Mesodermal cell (in vitro differentiated cells): ENCODE results near the gene LRMDA.

ENCODE experiments used
- H3K27ac ChIP-seq: 2 replicates; pipeline ENCODE4 v1.7.0; 2013; ENCODE audit warnings: mild to moderate bottlenecking, low read depth, low read length, moderate library complexity; ENCODE audit not compliant: severe bottlenecking
- H3K36me3 ChIP-seq: 2 replicates; pipeline ENCODE4 v1.7.1; 2013; ENCODE audit warnings: mild to moderate bottlenecking, low read length, moderate library complexity; ENCODE audit not compliant: control insufficient read depth, insufficient read depth
- H3K4me1 ChIP-seq: one replicate; pipeline ENCODE4 v1.7.1; 2013; ENCODE audit warnings: mild to moderate bottlenecking, low read length; ENCODE audit not compliant: insufficient read depth, control insufficient read depth, poor library complexity, severe bottlenecking
- H3K4me3 ChIP-seq: 2 replicates; pipeline ENCODE4 v1.7.0; 2013; ENCODE audit warnings: low read length, control low read depth, mild to moderate bottlenecking; ENCODE audit not compliant: insufficient read depth, poor library complexity, severe bottlenecking; ENCODE audit errors: extremely low read depth
- H3K9me3 ChIP-seq: 2 replicates; pipeline ENCODE4 v1.7.1; 2013; ENCODE audit warnings: mild to moderate bottlenecking, low read length, moderate library complexity; ENCODE audit not compliant: control insufficient read depth
- WGBS, 2 experiments: methylation state at CpG; one replicate each; pipeline ENCODE4 v1.1.5; 2013; ENCODE audit warnings: missing lambda C conversion rate in 2 of 2; ENCODE audit not compliant: insufficient coverage in 2 of 2; 5-methylcytosine and 5-hydroxymethylcytosine counted together

The LRMDA gene

DNA sequence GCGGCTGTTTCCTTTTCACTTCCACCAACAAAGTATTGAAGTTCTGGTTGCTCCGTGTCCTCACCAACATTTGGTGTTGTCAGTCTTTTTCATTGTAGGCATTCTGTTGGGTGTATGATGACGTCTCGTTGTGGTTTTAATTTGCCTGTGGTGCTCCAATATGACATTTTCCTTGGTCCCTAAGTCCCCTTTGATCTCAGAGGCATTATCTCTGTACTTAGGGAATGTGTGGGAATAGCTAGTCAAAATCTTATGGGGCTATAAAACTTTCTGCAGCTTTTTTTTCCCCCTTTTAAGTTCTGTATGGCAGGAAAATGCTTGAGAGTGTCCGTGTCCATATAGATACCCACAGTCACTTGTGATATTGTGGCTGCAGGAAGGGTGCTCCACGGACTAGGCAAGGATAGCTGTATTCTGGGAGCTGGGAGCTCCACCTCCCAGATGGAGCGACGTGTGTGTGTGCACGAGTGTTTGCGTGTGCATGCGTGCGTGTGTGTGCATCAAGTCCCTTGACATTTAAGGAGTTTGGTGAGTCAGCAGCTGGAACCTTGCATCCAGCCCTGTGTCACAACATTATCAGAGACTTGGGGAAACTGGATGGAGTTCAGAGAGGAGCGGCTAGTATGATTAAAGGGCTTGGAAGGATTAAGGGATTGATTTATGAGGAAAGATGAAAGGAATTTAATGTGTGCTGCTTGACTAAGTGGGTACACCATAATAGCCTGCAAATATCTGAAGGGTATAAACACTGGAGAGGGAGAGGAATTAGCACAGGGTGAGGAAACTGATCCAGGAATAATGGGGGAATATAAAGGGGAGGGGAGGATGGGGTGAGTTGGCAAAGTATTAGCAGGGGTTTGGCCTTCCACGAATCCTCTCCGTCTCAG, 66.8 kb downstream of the LRMDA start:
- H3K27ac ChIP-seq = no peak overlapping the region
- no peaks in the 10 kb centered on the region for H3K9me3 ChIP-seq
- H3K36me3 ChIP-seq = no peaks in the 10 kb centered on the region
- no peaks in the 10 kb centered on the region for H3K4me1 ChIP-seq
- 91 to 93% methylated on average over 9 to 12 of the region's 15 CpGs for WGBS, 2 experiments
- H3K4me3 ChIP-seq = no peak overlapping the region

DNA sequence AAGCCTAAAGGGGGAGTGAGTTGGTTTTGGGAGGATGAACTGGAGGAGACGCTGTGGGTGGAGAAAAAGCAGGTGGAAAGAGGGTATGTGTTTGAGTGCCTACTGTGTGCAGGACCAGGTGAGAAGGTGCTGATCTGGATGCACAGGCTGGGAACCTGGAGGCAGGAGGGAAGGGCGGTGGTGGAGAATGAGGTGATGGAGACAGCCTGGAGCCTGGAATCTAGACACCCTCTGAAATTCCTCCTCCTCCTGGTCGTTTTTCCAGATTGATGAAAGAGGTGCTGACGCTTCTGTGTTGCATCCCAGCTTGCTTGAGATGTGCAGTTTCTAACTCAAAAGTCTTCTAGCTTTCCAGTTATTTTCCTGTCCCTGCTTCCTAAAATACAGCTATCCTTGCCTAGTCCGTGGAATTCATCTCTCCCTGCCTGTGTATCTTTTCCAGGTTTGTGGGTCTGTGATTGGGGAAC, 67.5 kb downstream of the LRMDA start:
- no peak overlapping the region for H3K27ac ChIP-seq
- 79 to 91% methylated on average over 2 to 4 of the region's 5 CpGs for WGBS, 2 experiments
- no peaks in the 10 kb centered on the region for H3K9me3 ChIP-seq
- no peaks in the 10 kb centered on the region for H3K36me3 ChIP-seq
- H3K4me1 ChIP-seq = no peaks in the 10 kb centered on the region
- H3K4me3 ChIP-seq = no peak overlapping the region

DNA sequence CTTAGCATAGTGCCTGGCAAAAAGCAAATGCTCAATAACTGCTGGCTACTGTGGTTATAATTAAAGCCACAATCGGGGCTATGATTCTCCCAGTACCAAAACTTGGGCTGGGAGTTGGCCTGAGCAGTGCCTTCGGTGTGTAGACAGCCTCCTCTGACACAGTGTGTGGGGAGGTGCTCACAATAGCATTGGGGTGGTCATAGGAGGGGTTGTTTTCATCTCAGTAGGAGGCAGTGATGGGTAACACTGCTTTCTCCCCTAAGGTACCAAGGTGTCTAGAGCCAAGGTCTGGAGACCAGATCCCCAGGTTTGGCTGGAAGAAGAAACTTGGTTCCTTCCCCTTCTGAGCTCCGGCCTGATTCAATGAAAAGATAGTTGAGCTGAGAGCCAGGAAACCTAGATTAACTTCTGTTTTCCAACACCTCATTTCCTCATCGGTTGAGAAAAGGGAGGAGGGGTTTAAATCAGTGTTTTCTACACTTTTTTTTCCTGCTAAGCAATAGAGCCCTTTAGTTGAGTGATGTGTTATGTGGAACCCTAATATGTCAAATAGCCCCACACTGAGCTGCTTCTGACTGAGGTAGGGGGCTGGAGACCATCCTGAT, 68.2 kb downstream of the LRMDA start:
- H3K27ac ChIP-seq = no peak overlapping the region
- 88 to 100% methylated on average over 1 to 2 of the region's 4 CpGs for WGBS, 2 experiments
- H3K36me3 ChIP-seq = no peaks in the 10 kb centered on the region
- H3K9me3 ChIP-seq = no peaks in the 10 kb centered on the region
- H3K4me1 ChIP-seq = no peaks in the 10 kb centered on the region
- no peak overlapping the region for H3K4me3 ChIP-seq

- H3K4me1 ChIP-seq = no peaks in the 10 kb centered on the region
- no peaks in the 10 kb centered on the region for H3K9me3 ChIP-seq
- H3K27ac ChIP-seq = no peak overlapping the region
- H3K4me3 ChIP-seq = no peak overlapping the region
- no peaks in the 10 kb centered on the region for H3K36me3 ChIP-seq
- WGBS, 2 experiments = 89 to 91% methylated on average over 2 to 3 of the region's 3 CpGs
Observed at GRCh38 chr10:75502389-75502788, 71.0 kb downstream of the LRMDA start.

DNA sequence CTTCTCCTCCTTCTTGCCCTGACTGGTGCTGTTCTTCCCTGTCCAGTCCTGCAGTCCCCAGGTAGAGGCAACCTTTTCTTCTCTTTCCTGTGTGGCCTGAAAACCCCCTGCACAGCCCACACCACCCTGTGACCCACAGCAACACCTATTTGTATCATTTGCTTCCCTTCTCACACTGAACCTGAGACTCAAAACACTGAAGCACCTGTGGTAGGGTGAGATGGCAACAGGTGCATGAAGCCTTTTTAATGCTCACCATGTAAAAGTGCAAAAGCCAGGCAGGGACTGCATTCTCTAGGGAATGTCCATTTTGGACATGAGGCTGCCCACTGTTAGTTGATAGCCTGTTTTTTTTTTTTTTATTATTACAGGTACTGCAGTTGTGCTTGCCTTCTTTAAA, 71.4 kb downstream of the LRMDA start:
- Histone ChIP-seq H3K9me3 (no peaks in the 10 kb centered on the region), H3K4me1 (no peaks in the 10 kb centered on the region), H3K27ac (no peak overlapping the region), H3K4me3 (no peak overlapping the region), H3K36me3 (no peaks in the 10 kb centered on the region)

DNA sequence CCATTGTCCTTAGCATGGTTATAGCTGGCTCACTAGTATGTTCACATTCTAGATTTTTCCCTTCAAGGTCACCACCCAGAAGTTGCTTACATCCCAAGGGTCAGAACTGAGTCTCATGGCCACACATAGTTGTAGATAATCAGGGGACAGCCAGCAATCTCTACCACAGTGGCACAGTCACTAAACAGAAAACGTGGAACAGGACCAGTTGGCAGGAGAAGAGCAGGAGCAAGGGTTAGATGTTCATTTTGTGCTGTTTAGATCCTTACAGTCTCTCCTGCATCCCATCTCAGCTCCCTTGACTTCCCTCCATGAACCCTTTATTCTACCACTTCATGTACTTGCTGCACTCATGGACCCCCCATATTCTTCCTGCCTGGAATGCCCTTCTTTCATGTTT, 73.9 kb downstream of the LRMDA start:
- WGBS, 2 experiments = 83% methylated on average over 1 of the region's 1 CpG; no CpG with 5 or more reads in 1 of the 2 experiments
- H3K27ac ChIP-seq = no peak overlapping the region
- no peak overlapping the region for H3K4me3 ChIP-seq
- no peaks in the 10 kb centered on the region for H3K4me1 ChIP-seq
- no peaks in the 10 kb centered on the region for H3K36me3 ChIP-seq
- no peaks in the 10 kb centered on the region for H3K9me3 ChIP-seq

GRCh38 chr10:75505840-75506506, 74.5 kb downstream of the LRMDA start:
- WGBS, 2 experiments = 75 to 100% methylated on average over 1 to 3 of the region's 3 CpGs

GRCh38 chr10:75506930-75507329, 75.5 kb downstream of the LRMDA start:
- WGBS, 2 experiments = 100% methylated on average over 1 to 2 of the region's 4 CpGs
- H3K4me1 ChIP-seq = no peaks in the 10 kb centered on the region
- H3K27ac ChIP-seq = no peak overlapping the region
- no peaks in the 10 kb centered on the region for H3K9me3 ChIP-seq
- H3K4me3 ChIP-seq = no peak overlapping the region
- no peaks in the 10 kb centered on the region for H3K36me3 ChIP-seq

More at GRCh38 chr10:75505840-75506506, 74.5 kb downstream of the LRMDA start:
- H3K4me1 ChIP-seq = no peaks in the 10 kb centered on the region
- no peak overlapping the region for H3K27ac ChIP-seq
- H3K4me3 ChIP-seq = no peak overlapping the region
- H3K9me3 ChIP-seq = no peaks in the 10 kb centered on the region
- no peaks in the 10 kb centered on the region for H3K36me3 ChIP-seq

GRCh38 chr10:75507469-75507868, 76.0 kb downstream of the LRMDA start:
- H3K27ac ChIP-seq = no peak overlapping the region
- no peaks in the 10 kb centered on the region for H3K9me3 ChIP-seq
- no peaks in the 10 kb centered on the region for H3K4me1 ChIP-seq
- H3K36me3 ChIP-seq = no peaks in the 10 kb centered on the region
- WGBS, 2 experiments = no CpG with 5 or more reads among the region's 3 CpGs
- no peak overlapping the region for H3K4me3 ChIP-seq

DNA sequence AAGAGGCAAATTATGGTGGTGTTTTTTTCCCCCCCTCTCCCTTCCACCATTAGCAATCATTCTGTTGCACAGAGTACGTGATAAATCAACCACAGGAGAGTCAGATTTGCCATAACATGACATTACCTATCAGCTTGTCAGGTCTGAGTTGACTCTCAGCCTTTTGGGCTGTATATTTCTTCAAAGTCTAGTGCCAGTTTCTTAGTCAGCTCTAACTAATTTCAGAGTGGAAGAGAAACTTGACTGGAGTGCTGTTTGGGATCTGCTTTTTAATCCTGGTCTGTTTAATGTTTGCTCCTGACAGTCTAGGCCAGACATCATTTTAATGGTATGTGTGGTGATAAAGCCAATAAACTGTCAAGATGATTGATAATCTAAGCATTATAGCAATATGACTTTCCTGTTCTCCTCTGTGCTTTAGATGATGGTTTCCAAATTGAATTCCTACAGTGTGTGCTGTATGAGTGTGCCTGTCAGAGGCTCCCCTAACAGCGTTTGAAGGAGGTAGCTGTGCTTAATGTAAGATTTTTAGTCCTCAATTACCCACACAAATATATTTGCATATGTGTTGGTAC, 76.9 kb downstream of the LRMDA start:
- Histone ChIP-seq H3K9me3 (no peaks in the 10 kb centered on the region), H3K4me3 (no peak overlapping the region), H3K27ac (peak overlapping the region; percentile 88), H3K4me1 (peaks cover 3% of the 10 kb centered on the region), H3K36me3 (no peaks in the 10 kb centered on the region)
- WGBS, 2 experiments = 60% methylated on average over 1 of the region's 2 CpGs; no CpG with 5 or more reads in 1 of the 2 experiments
